A549 (cell line): ENCODE data around the gene BCS1L.

Source experiments
- BHLHE40 ChIP-seq: IDR thresholded peaks from 2 replicates; pipeline ENCODE4 v1.6.1; 2012; ENCODE audit warnings: low read depth, low read length, inconsistent platforms
- CTCF ChIP-seq: fragments of >200 bp; sonication (Bioruptor Twin); formaldehyde crosslinking; IDR thresholded peaks from 3 replicates; pipeline ENCODE4 v1.5.1; 2016
- EHMT2 ChIP-seq: fragments of 200-600 bp; sonication (generic); IDR thresholded peaks from 2 replicates; pipeline ENCODE4 v1.6.1; 2016; ENCODE audit warnings: antibody characterized with exemption, low read depth, mild to moderate bottlenecking, moderate library complexity
- ELK1 ChIP-seq: fragments of 150-350 bp; IDR thresholded peaks from 2 replicates; pipeline ENCODE4 v1.6.1; 2014; ENCODE audit warnings: low read depth, mild to moderate bottlenecking, low read length
- EP300 ChIP-seq, 2 experiments: fragments of >200 bp; sonication (Bioruptor Twin); formaldehyde crosslinking; IDR thresholded peaks; 2 replicates in 1 of 2; 3 replicates in 1 of 2; pipeline ENCODE4 v1.6.1; 2016 to 2017
- ESRRA ChIP-seq: fragments of 150-350 bp; IDR thresholded peaks from 2 replicates; pipeline ENCODE4 v1.6.1; 2014; ENCODE audit warnings: mild to moderate bottlenecking, low read length, borderline replicate concordance
- MAX ChIP-seq: IDR thresholded peaks from 2 replicates; pipeline ENCODE4 v1.6.1; 2012
- MAZ ChIP-seq: fragments of 150-350 bp; IDR thresholded peaks from 2 replicates; pipeline ENCODE4 v1.6.1; 2014; ENCODE audit warnings: antibody characterized with exemption, low read depth, low read length, borderline replicate concordance
- POLR2A ChIP-seq: IDR thresholded peaks from 2 replicates; pipeline ENCODE4 v1.6.1; 2012; ENCODE audit warnings: mild to moderate bottlenecking, low read length

GRCh38 chr2:218642786-218643185 lies 16.7 kb upstream of the BCS1L start:
- TF ChIP-seq BHLHE40: no peak
- TF ChIP-seq CTCF: no peak
- no peak for TF ChIP-seq EHMT2
- TF ChIP-seq MAX: no peak
- no peak for TF ChIP-seq POLR2A
- no peak for TF ChIP-seq ESRRA
- no peak for TF ChIP-seq ELK1
- TF ChIP-seq EP300 (IDR thresholded peaks at IDR 0.05): no peak
- TF ChIP-seq MAZ: no peak
